NCI-H146 treated with DMSO at 0.1 percent for 48 hours (cell line): ENCODE data around the gene FAM50B.

Experiments
- DNase-seq: peaks from one replicate; lab custom pipeline; 2025; ENCODE audit not compliant: unreplicated experiment; lab: John Stamatoyannopoulos, UW

FAM50B gene

DNA sequence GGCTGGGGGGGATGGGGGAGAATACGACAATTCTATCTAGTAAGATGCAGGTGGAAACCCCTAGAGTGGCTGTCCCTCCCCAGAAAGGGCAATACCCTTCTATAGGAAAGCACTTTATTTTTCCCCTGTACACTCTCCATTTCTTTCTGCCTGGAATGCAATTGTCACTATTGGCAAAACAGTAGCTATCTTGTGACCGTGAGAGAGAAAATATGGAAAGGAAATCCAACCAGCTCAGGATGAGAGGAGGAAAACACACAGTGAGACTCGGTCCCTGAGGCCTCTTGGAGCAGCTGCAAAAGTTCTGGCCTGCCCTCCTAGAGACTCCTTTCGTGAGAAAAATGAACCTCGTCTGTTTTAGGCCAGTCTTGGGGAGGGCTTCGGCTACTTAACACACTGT, 43.4 kb downstream of the FAM50B start:
- no peak for DNase-seq

DNA sequence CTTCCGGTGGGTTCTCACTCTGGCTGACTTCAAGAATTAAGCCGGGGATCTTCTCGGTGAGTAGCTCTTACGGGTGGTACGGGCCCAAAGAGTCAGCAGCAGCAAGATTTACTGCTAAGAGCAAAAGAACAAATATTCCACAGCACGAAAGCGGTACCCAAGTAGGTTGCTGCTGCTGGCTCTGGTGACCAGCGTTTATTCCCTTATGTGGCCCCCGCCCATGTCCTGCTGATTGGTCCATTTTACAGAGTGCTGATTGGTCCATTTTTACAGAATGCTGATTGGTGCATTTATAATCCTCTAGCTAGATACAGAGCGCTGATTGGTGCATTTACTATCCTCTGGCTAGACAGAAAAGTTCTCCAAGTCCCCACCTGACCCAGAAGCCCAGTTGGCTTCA, 44.3 kb downstream of the FAM50B start:
- no peak for DNase-seq

DNA sequence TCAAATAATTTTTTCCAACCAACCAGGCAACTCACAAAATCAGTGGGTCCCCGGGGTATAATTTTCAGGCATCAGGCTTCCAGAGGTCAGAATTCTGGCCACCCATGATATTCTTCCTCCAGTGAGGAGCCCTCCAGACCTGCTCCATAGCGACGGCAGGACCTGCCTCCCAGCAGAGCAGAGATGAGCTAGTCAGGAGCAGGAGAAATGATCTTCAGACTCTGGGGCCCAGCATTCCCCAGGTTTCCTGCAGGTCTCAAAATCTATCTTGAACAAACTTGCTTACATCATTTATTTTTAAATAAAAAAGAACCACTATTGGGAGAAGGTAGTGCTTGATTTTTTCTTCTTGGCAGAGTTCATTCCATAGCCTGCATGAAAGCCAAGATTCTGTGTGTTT, 44.7 kb downstream of the FAM50B start:
- no peak for DNase-seq

DNA sequence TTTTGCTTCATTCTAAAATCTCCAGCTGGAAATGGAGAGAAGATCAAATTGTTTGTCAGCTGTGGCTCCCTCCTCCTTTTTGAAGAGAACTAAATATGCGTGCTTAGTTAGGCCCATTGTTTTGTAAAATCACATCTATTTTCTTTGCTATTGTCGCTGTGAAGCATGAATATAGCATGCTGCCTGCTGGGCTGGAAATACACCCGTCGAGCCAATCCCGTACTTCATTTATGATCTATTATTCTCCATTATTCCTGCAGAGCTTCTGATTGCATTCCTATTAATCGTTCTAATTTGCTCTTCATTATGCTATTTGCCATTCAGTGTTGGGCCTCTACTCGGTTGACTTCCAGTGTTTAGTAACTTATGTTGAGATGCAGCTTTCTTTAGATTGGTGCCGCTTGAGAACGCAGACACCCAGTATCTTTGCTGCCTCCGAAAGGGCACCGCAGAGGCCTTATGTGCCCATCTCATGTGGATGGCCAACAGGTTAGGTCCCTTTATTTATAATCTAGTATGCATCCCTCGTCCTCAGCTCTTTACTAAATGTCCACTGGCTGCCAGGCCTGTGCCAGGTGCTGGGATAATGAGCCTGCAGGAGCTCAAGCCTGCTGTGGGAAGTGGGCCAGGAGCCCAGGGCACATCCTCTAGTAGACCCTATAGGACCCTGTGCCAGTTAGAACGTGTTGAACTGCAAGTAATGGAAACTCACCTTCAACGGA, 45.6 kb downstream of the FAM50B start:
- peak; percentile 29 for DNase-seq

DNA sequence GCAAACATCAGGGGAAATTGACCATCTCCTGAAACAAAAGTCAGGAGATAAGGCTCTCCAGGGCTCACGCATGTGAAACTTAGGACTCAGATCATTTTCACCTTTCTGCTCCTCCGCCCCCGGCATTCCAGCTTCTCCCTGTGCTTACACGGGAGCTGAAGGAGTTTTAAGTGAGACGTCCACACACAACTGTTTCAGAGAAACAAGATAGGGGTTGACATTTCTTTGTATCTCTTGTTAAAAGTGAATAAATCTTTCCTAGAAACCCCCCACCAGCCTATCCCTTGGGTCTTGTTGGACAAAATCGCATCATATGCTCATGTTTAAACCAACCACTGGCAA, 46.1 kb downstream of the FAM50B start:
- DNase-seq, result no peak

DNA sequence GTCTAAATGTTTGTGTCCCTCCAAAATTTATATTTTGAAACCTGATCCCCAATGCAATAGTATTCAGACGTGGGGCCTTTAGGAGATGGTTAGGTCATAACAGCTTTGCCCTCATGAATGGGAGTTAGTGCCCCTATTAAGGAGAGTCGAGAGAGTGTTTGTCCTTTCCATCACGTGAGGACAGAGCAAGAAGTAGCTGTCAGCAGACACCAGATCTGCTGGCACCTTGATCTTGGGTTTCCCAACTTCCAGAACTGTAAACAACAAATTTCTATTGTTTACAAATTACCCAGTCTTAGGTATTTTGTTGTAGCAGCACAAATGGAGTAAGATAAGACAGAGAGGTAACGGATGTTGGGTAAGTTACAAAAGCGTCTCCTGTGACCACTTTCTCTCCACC, 46.6 kb downstream of the FAM50B start:
- no peak for DNase-seq

DNA sequence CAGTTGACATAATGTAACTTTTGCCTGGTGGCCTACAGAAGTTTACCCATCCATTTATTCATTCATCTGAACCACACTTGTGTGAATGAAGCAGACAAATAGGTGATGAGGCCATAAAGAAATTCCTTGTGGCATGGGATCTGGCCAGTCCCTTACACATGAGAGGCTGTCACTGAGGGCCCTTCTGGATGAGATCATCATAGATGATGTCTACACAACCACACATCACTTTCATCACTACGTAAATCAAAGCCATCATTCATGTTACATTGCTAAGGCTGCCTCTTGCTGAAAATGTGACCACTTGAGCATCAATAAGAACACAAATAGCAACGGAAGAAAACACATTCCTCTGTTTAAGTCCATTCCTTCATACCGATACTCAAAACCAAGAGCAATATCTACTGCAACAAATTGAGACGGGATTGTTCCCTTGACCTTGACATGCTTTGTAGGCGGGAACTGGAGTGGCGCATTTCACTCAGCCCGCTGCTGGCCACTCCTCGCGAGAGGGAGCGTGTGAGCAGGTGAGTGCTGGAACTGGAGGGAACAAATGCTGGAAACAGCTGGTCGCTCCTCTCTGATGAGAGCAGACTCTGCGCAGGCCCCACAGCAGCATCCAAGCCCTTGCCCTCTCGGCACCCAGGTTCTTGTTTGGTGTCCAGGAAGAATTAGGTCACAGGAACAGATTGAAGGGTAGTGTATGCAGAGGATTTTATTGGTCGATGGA, 49.3 kb downstream of the FAM50B start:
- DNase-seq, result no peak

DNA sequence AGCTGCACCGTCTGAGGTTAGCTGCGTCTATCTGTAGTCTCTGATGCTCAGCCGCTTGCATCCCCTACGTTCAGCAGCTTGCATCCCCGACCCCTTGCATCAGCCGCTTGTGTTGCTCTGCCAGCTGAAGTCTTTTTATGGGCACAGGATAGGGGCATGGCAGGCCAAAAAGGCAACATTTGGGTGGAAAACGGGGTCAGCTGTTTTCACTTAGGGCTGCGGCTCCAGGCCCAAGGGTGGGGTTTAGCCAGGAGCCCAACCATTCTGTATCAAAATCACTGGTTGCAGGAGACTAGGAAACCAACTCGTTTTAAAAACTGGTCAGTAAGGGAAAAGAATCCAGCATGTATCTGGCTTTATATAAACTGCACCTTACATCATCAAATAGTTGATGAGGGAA, 49.9 kb downstream of the FAM50B start:
- DNase-seq, result no peak

DNA sequence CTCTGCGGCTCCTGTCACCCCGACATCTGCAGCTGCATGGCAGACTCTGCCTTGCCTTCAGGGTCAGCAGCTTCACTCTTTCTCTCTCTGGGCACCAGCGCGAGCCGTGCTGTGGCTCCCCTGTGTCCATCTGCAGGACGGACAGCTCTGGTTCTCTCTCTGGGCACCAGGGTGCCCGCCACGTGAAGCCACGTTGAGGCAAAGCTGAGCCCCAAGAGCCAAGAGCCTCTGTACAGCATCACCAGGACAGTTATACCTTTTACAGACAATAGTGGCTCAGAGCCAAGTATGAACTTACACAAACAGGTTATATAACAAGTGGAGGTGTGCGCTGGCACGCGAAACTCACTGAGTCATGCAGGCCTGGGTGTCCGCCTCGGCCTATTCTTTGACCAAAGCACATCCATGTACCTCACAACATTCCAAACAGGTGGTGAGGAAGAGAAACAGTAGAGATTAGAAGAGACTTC, 50.8 kb downstream of the FAM50B start:
- no peak for DNase-seq
